A673 (cell line): ENCODE results near the gene ATG9A. TPM values are rescaled to one million over a fixed set of nuclear protein-coding genes. Genes with fewer than 3 reads are reported as not detected.
A peak's percentile ranks its signal among the peaks of the same experiment; 100 is the strongest.

Source experiments
- BruUV-seq: library from RNA; stranded (reverse); fragments of 400-500 nt; replicated peaks from 2 replicates; lab custom pipeline; 2021; lab: Mats Ljungman, UMichigan
- CTCF ChIA-PET: fragments of 300-600 bp; sonication (Branson Sonifier 250); formaldehyde crosslinking; loops from one replicate; lab custom pipeline; 2022; ENCODE audit warnings: antibody characterized with exemption; lab: Charles Lee
- POLR2A ChIA-PET: fragments of 300-600 bp; sonication (Branson Sonifier 250); formaldehyde crosslinking; loops from one replicate; lab custom pipeline; 2022; ENCODE audit warnings: antibody characterized with exemption; ENCODE audit not compliant: low non-redundant PET; lab: Charles Lee
- DNase-seq: peaks from one replicate; pipeline ENCODE4 v3.0.0-alpha.2; 2015; ENCODE audit warnings: low spot score
- H3K27ac ChIP-seq: fragments of 200-600 bp; sonication (generic); 2 replicates; pipeline ENCODE4 v1.5.1; 2016; ENCODE audit warnings: mixed run types, low read depth, mild to moderate bottlenecking, mixed read lengths, antibody characterized with exemption, low read length; ENCODE audit not compliant: poor library complexity, severe bottlenecking
- H3K27me3 ChIP-seq: fragments of 200-600 bp; sonication (generic); replicated peaks from 2 replicates; pipeline ENCODE4 v1.6.1; 2017; ENCODE audit warnings: mixed run types, low read depth, mild to moderate bottlenecking, mixed read lengths, antibody characterized with exemption, low read length; ENCODE audit not compliant: insufficient read depth, poor library complexity
- H3K36me3 ChIP-seq: fragments of 200-600 bp; sonication (generic); 2 replicates; pipeline ENCODE4 v1.6.1; 2016; ENCODE audit warnings: mixed run types, mild to moderate bottlenecking, mixed read lengths, antibody characterized with exemption, low read length; ENCODE audit not compliant: insufficient read depth, poor library complexity, severe bottlenecking
- H3K4me1 ChIP-seq: fragments of 200-600 bp; sonication (generic); 2 replicates; pipeline ENCODE4 v1.6.1; 2017; ENCODE audit warnings: mixed run types, mild to moderate bottlenecking, mixed read lengths, antibody characterized with exemption, low read length; ENCODE audit not compliant: insufficient read depth, poor library complexity, severe bottlenecking
- H3K4me3 ChIP-seq: fragments of 200-600 bp; sonication (generic); 2 replicates; pipeline ENCODE4 v1.5.1; 2016; ENCODE audit warnings: low read depth, mixed run types, mild to moderate bottlenecking, mixed read lengths, low read length; ENCODE audit not compliant: poor library complexity, severe bottlenecking
- H3K9me3 ChIP-seq: fragments of 200-600 bp; sonication (generic); 2 replicates; pipeline ENCODE4 v1.6.1; 2016; ENCODE audit warnings: mixed run types, low read depth, mild to moderate bottlenecking, mixed read lengths, antibody characterized with exemption, low read length; ENCODE audit not compliant: poor library complexity, severe bottlenecking
- EZH2 ChIP-seq: fragments of 200-600 bp; sonication (generic); IDR thresholded peaks from 2 replicates; pipeline ENCODE4 v1.6.1; 2017; ENCODE audit warnings: borderline replicate concordance, low read depth, mild to moderate bottlenecking, mixed read lengths, antibody characterized with exemption, low read length; ENCODE audit not compliant: poor library complexity, severe bottlenecking
- intact Hi-C: fragments of 100-400 bp; cut with micrococcal nuclease; formaldehyde crosslinking; loops from one replicate; pipeline ENCODE4 v1.10.0; 2022; ENCODE audit not compliant: unreplicated experiment
- total RNA-seq: library from RNA; stranded (reverse); gene quantifications from 2 replicates; pipeline ENCODE4 v1.2.3, GENCODE V29; 2021
- TF ChIP-seq, protein P1 (sequence below): fragments of 300-800, 200-600 bp; sonication (generic); conservative IDR thresholded peaks from 2 replicates; pipeline ENCODE4 v1.5.1; 2017; ENCODE audit warnings: low read depth, mild to moderate bottlenecking, antibody characterized with exemption, low read length, moderate library complexity, mixed read lengths

Gene ATG9A
- total RNA-seq, 1 experiment from 2014 or later, result 50.0 TPM

DNA sequence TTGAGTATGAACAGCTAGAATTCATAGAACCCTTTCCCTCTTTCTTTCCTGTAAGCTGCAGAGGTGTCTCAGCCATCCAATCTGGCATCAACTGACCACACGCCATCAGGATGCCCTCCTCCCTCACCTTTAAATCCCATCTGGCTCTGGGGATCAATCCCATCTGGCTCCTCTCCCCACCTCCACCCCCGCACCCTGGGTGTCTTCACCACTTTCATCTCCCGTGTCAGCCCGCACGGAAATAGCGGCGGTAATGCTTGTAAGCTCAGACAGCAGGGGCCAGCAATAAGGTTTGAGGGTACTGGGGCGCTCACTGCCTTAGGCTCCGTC lies 23.1 kb upstream of the ATG9A start:
- BruUV-seq, result TSS peak; percentile 41
- Histone ChIP-seq H3K36me3 (peaks cover 5% of the 10 kb centered on the region), H3K9me3 (no peaks in the 10 kb centered on the region), H3K4me1 (peaks cover 37% of the 10 kb centered on the region), H3K4me3 (peak overlapping the region; percentile 71), H3K27me3 (peaks cover 22% of the 10 kb centered on the region), H3K27ac (peak overlapping the region; percentile 62)
- ChIA-PET CTCF (interaction anchor here (0.6 to 1.1 kb wide), 3 partner anchors 26 to 80 kb away, joined by 6 to 10 read pairs (median 8); no protein-coding TSS in a partner anchor), POLR2A (no interaction called here)
- TF ChIP-seq, protein P1, sequence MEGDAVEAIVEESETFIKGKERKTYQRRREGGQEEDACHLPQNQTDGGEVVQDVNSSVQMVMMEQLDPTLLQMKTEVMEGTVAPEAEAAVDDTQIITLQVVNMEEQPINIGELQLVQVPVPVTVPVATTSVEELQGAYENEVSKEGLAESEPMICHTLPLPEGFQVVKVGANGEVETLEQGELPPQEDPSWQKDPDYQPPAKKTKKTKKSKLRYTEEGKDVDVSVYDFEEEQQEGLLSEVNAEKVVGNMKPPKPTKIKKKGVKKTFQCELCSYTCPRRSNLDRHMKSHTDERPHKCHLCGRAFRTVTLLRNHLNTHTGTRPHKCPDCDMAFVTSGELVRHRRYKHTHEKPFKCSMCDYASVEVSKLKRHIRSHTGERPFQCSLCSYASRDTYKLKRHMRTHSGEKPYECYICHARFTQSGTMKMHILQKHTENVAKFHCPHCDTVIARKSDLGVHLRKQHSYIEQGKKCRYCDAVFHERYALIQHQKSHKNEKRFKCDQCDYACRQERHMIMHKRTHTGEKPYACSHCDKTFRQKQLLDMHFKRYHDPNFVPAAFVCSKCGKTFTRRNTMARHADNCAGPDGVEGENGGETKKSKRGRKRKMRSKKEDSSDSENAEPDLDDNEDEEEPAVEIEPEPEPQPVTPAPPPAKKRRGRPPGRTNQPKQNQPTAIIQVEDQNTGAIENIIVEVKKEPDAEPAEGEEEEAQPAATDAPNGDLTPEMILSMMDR, result no peak
- no peak for TF ChIP-seq EZH2
- intact Hi-C loops, result no loop called here
- no peak for DNase-seq

DNA sequence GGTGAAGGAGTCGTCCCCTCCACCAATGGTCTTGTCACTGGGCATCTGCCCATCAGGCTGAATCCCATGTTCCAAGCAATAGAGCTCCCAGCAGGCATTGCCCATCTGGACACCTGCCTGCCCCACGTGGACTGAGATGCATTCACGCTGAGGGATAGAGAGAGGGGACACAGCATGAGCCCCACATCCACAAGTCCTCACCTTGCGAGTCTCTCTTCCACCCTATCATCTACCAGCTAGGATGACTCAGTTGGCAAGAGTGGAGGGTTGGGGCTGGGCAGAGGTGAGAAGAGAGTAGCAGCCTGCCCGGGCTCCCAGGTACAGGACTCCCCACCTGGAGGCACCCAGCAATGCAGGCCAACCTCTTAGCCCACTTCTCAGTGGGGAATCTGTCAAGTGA lies 22.6 kb upstream of the ATG9A start:
- POLR2A ChIA-PET, result no interaction called here
- peaks cover 22% of the 10 kb centered on the region for H3K27me3 ChIP-seq
- CTCF ChIA-PET, result interaction anchor here (1.1 kb wide), 1 partner anchor 26 kb away, joined by 10 read pairs; no protein-coding TSS in a partner anchor
- no peak overlapping the region for H3K27ac ChIP-seq
- TF ChIP-seq, protein P1, result no peak
- TF ChIP-seq EZH2, result no peak
- BruUV-seq, result no TSS peak
- no peak for DNase-seq
- no peaks in the 10 kb centered on the region for H3K9me3 ChIP-seq
- intact Hi-C loops, result no loop called here
- peaks cover 6% of the 10 kb centered on the region for H3K36me3 ChIP-seq
- peaks cover 37% of the 10 kb centered on the region for H3K4me1 ChIP-seq
- peak overlapping the region; percentile 71 for H3K4me3 ChIP-seq

- no peak for DNase-seq
- H3K27me3 ChIP-seq, result peaks cover 22% of the 10 kb centered on the region
- peaks cover 10% of the 10 kb centered on the region for H3K36me3 ChIP-seq
- ChIA-PET POLR2A (no interaction called here), CTCF (no interaction called here)
- TF ChIP-seq, protein P1, result no peak
- no peak for TF ChIP-seq EZH2
- no TSS peak for BruUV-seq
- peaks cover 37% of the 10 kb centered on the region for H3K4me1 ChIP-seq
- H3K27ac ChIP-seq, result no peak overlapping the region
- H3K4me3 ChIP-seq, result peak overlapping the region; percentile 71
- H3K9me3 ChIP-seq, result no peaks in the 10 kb centered on the region
- intact Hi-C loops, result no loop called here
Measured at GRCh38 chr2:219251656-219252055, 22.2 kb upstream of the ATG9A start.
